Measurements from ENCODE around the gene RASSF5. TPM values are rescaled to one million over a fixed set of nuclear protein-coding genes. Genes with fewer than 3 reads are reported as not detected.

RASSF5 gene
- polyA plus RNA-seq, 1 of the 3 experiments (the other 2 are of a cell fraction), result 2.2 TPM

DNA sequence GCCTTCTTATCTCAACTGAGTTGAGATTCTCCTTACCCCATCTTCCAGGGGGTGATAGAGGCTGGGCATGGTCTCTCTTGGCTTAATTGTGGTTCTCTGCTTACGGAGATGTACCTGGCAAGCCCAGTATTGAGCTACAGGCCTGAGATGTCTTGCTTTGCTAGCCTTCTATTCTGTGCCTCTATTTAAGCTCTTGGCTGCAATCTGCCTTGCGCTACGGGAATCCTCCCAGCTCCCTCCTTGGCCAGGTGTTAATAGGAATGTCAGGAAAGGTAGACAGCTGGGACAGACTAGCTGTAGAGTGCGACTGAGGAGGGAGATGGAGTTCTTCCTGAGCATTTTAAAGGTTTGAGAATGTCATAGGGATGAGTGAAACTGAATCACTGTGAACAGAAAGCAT is 47.6 kb upstream of the RASSF5 start:
- POLR2A ChIA-PET, result no interaction called here
- no peak for TF ChIP-seq YY1 (IDR thresholded peaks at IDR 0.05; ENCODE audit: low read depth)
- TF ChIP-seq NRF1 (IDR thresholded peaks at IDR 0.05; ENCODE audit: low read depth, low read length), result no peak
- TF ChIP-seq PBX3 (IDR thresholded peaks at IDR 0.05), result no peak
- no peak for TF ChIP-seq RXRA (IDR thresholded peaks at IDR 0.05; ENCODE audit: borderline replicate concordance, low read depth)
- TF ChIP-seq FOXJ3 (CRISPR knock-in tag; IDR thresholded peaks at IDR 0.05), result no peak
- TF ChIP-seq RFX5 (IDR thresholded peaks at IDR 0.05; ENCODE audit: low read length), result no peak
- no peak for TF ChIP-seq RAD21 (IDR thresholded peaks at IDR 0.05; ENCODE audit: low read length)
- no peak for TF ChIP-seq MAX (IDR thresholded peaks at IDR 0.05; ENCODE audit: low read depth)
- no peak for TF ChIP-seq SMC3 (IDR thresholded peaks at IDR 0.05; ENCODE audit: low read depth, low read length)
- no peak for TF ChIP-seq RCOR1 (IDR thresholded peaks at IDR 0.05; ENCODE audit: low read length)
- no peak for TF ChIP-seq GATA2 (CRISPR knock-in tag; IDR thresholded peaks at IDR 0.05)
- TF ChIP-seq REST (IDR thresholded peaks at IDR 0.05; ENCODE audit: low read depth, low read length), result no peak
- no peak for TF ChIP-seq ELF1 (IDR thresholded peaks at IDR 0.05)
- TF ChIP-seq CTCF (IDR thresholded peaks at IDR 0.05), result no peak
- no peaks in the 10 kb centered on the region for H3K9me3 ChIP-seq
- no peak overlapping the region for H3K4me3 ChIP-seq (ENCODE audit: low read depth in 2 of 2, low read length in 1 of 2)
- no peak overlapping the region for H3K27ac ChIP-seq (ENCODE audit: low read depth in 2 of 2, low read length in 1 of 2)
- no peak for DNase-seq
- no peaks in the 10 kb centered on the region for H3K79me2 ChIP-seq (ENCODE audit: insufficient read depth)
- CTCF ChIA-PET, result interaction anchor here (1.5 to 7.0 kb wide), 4 partner anchors 15 to 85 kb away, joined by 3 to 92 read pairs (median 12); no protein-coding TSS in a partner anchor
- H3K4me1 ChIP-seq (ENCODE audit: control insufficient read depth in 1 of 2, insufficient read depth in 2 of 2, low read depth in 1 of 2, low read length in 1 of 2), result peaks cover 27 to 33% of the 10 kb centered on the region in 2 experiments
- H2AFZ ChIP-seq (ENCODE audit: low read depth), result no peak overlapping the region
- WGBS (ENCODE audit: low lambda C conversion rate), result 98% methylated on average over 4 of the region's 4 CpGs
- no peak overlapping the region for H3K4me2 ChIP-seq
- H3F3A ChIP-seq (replicated peaks; ENCODE audit: insufficient read depth), result peaks cover 9% of the 10 kb centered on the region
- H4K20me1 ChIP-seq (ENCODE audit: insufficient read depth), result no peaks in the 10 kb centered on the region
- H3K9ac ChIP-seq, result no peak overlapping the region
- H3K9me2 ChIP-seq, result no peaks in the 10 kb centered on the region
- H3K27me3 ChIP-seq (ENCODE audit: insufficient read depth), result no peaks in the 10 kb centered on the region
- H3K36me3 ChIP-seq (replicated peaks in 1 of 2; ENCODE audit: control insufficient read depth in 1 of 2, insufficient read depth in 2 of 2, low read length in 1 of 2), result peaks cover 37 to 61% of the 10 kb centered on the region in 2 experiments
